ENCODE measurements around the gene DTHD1.

Gene DTHD1

DNA sequence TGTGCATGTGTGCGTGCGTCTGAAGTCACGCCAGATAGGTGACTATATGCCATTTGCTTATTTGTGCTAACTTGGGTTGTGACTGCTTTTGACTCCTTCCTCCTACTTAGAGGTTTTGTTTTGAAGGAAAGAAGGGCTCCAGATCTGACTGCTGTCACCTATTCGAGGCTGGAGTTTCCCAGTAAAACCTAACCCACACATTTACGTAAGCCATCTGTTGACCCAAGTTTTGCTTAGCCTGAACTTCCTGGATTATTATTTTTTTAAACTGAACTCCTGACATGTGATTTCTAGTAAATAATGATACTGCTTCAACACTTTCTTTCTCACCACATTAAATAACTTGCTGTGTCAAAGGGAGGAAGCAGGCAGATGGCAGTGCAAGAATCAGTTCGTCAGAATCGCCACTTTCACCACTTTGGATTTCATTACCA is 41.5 kb downstream of the DTHD1 start:
- TF ChIP-seq SIN3A (IDR thresholded peaks at IDR 0.05; ENCODE audit: borderline replicate concordance, insufficient read depth, low read length) (no peak), FOXP2 (optimal IDR thresholded peaks at IDR 0.05; ENCODE audit: borderline replicate concordance, extremely low read depth, extremely low read length, insufficient read depth) (no peak), TAF1 (IDR thresholded peaks at IDR 0.05; ENCODE audit: borderline replicate concordance, insufficient read depth, low read length) (no peak), POLR2AphosphoS5 (IDR thresholded peaks at IDR 0.05; ENCODE audit: low read depth, low read length) (no peak)
- TF ChIP-seq, protein P1, sequence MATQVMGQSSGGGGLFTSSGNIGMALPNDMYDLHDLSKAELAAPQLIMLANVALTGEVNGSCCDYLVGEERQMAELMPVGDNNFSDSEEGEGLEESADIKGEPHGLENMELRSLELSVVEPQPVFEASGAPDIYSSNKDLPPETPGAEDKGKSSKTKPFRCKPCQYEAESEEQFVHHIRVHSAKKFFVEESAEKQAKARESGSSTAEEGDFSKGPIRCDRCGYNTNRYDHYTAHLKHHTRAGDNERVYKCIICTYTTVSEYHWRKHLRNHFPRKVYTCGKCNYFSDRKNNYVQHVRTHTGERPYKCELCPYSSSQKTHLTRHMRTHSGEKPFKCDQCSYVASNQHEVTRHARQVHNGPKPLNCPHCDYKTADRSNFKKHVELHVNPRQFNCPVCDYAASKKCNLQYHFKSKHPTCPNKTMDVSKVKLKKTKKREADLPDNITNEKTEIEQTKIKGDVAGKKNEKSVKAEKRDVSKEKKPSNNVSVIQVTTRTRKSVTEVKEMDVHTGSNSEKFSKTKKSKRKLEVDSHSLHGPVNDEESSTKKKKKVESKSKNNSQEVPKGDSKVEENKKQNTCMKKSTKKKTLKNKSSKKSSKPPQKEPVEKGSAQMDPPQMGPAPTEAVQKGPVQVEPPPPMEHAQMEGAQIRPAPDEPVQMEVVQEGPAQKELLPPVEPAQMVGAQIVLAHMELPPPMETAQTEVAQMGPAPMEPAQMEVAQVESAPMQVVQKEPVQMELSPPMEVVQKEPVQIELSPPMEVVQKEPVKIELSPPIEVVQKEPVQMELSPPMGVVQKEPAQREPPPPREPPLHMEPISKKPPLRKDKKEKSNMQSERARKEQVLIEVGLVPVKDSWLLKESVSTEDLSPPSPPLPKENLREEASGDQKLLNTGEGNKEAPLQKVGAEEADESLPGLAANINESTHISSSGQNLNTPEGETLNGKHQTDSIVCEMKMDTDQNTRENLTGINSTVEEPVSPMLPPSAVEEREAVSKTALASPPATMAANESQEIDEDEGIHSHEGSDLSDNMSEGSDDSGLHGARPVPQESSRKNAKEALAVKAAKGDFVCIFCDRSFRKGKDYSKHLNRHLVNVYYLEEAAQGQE (IDR thresholded peaks at IDR 0.05; ENCODE audit: insufficient read depth in 1 of 2, low read depth in 2 of 2, low read length in 2 of 2) = no peak

DNA sequence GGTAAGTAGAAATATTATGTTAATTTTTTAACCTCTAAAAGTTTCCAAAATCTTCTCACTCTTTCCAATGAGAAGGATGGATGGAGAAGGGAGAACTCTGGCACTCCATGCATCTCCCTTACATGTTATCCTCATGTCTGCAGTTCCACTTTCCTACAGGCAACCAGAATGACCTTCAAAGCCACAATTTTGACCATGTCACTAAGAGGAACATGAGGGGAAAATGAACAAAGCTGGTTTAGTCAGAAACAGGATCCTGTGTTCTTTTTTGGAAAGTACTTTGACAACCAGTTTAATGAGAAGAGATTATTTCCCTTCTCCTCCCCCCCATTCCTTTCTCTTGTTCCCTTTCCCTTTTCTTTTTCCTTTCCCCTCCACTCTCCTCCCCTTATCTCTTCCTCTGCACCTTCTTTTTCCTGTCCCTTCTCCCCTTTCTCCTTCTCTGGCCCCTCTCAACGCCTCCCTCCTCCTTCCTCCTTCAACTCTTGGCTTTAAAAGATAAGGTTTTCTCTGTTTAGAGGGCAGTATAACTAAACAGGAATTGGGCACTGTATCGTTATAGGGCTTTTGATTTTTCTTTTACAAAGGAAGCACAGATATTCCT is 42.5 kb downstream of the DTHD1 start:
- TF ChIP-seq SIN3A (IDR thresholded peaks at IDR 0.05; ENCODE audit: borderline replicate concordance, insufficient read depth, low read length) = no peak
- TF ChIP-seq FOXP2 (optimal IDR thresholded peaks at IDR 0.05; ENCODE audit: borderline replicate concordance, extremely low read depth, extremely low read length, insufficient read depth) = no peak
- TF ChIP-seq, protein P1 (IDR thresholded peaks at IDR 0.05; ENCODE audit: insufficient read depth in 1 of 2, low read depth in 2 of 2, low read length in 2 of 2) = no peak
- TF ChIP-seq TAF1 (IDR thresholded peaks at IDR 0.05; ENCODE audit: borderline replicate concordance, insufficient read depth, low read length) = no peak
- TF ChIP-seq POLR2AphosphoS5 (IDR thresholded peaks at IDR 0.05; ENCODE audit: low read depth, low read length) = no peak

DNA sequence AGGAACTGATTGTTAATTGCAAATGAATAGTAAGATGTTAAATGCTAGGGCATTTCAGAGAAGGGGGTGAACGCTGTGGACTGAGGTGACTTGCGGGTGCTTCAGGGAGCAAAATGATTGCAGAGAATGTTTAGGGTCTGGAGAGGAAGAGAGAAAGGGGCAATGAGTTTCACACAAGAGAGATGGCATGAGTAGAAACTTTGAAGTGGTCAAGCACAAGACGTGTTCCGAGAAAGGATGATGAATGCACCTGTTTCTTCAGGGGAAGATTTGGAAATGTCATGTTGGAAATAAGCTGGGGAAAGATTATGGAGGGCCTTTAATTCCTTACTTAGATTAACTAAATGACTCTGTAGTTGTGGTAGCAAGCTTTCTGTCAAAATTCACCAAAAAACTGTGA is 43.4 kb downstream of the DTHD1 start:
- TF ChIP-seq TAF1 (IDR thresholded peaks at IDR 0.05; ENCODE audit: borderline replicate concordance, insufficient read depth, low read length) (no peak), FOXP2 (optimal IDR thresholded peaks at IDR 0.05; ENCODE audit: borderline replicate concordance, extremely low read depth, extremely low read length, insufficient read depth) (no peak), SIN3A (IDR thresholded peaks at IDR 0.05; ENCODE audit: borderline replicate concordance, insufficient read depth, low read length) (no peak), POLR2AphosphoS5 (IDR thresholded peaks at IDR 0.05; ENCODE audit: low read depth, low read length) (no peak)
- TF ChIP-seq, protein P1 (IDR thresholded peaks at IDR 0.05; ENCODE audit: insufficient read depth in 1 of 2, low read depth in 2 of 2, low read length in 2 of 2) = no peak

GRCh38 chr4:36325499-36325898 is 44.1 kb downstream of the DTHD1 start:
- TF ChIP-seq POLR2AphosphoS5 (IDR thresholded peaks at IDR 0.05; ENCODE audit: low read depth, low read length) = no peak

DNA sequence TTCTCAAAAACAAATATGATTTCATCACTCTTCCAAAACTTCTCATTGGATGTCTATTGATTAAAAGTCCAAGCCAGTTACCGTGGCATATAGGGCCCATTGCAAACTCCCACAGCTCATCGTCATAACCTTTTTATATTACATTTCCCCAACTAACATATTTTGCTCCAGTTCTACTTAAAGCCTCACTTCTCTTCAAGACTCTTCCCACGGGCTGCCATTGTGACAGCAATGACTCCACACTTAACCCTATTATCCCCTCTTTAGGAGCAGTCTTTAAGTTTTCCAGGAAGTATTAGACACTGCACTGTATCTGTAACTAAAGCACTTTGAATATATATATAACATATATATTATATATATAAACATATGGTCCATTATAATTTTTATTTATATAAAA is 44.5 kb downstream of the DTHD1 start:
- no peak for TF ChIP-seq TAF1 (IDR thresholded peaks at IDR 0.05; ENCODE audit: borderline replicate concordance, insufficient read depth, low read length)
- TF ChIP-seq SIN3A (IDR thresholded peaks at IDR 0.05; ENCODE audit: borderline replicate concordance, insufficient read depth, low read length) = no peak
- no peak for TF ChIP-seq POLR2AphosphoS5 (IDR thresholded peaks at IDR 0.05; ENCODE audit: low read depth, low read length)
- no peak for TF ChIP-seq FOXP2 (optimal IDR thresholded peaks at IDR 0.05; ENCODE audit: borderline replicate concordance, extremely low read depth, extremely low read length, insufficient read depth)
- TF ChIP-seq, protein P1 (IDR thresholded peaks at IDR 0.05; ENCODE audit: insufficient read depth in 1 of 2, low read depth in 2 of 2, low read length in 2 of 2) = no peak

All from PFSK-1 (cell line).